ENCODE measurements around the gene PEPD.

GRCh38 chr19:33532859-33533460 lies 11.4 kb upstream of the PEPD start:
- TF ChIP-seq CTCF (IDR thresholded peaks at IDR 0.05; ENCODE audit: low read length) (no peak), EZH2 (IDR thresholded peaks at IDR 0.05; ENCODE audit: borderline replicate concordance, low read length) (no peak)

Data from OCI-LY1 (cell line).